H9 (cell line): ENCODE data around the gene TYSND1. TPM values are rescaled to one million over a fixed set of nuclear protein-coding genes. Genes with fewer than 3 reads are reported as not detected.

Experiments
- DNase-seq: peaks from one replicate; pipeline ENCODE4 v3.0.0-alpha.2; 2017
- H2AFZ ChIP-seq: one replicate; pipeline ENCODE4 v1.6.1; 2013; ENCODE audit warnings: mild to moderate bottlenecking, low read length, control low read depth, moderate library complexity
- H2AK5ac ChIP-seq: 2 replicates; pipeline ENCODE4 v1.6.1; 2013; ENCODE audit warnings: low read length, control low read depth, mixed read lengths; ENCODE audit not compliant: insufficient read length
- H2BK120ac ChIP-seq: one replicate; pipeline ENCODE4 v1.6.1; 2013; ENCODE audit warnings: low read depth, mild to moderate bottlenecking, low read length, control low read depth, inconsistent platforms; ENCODE audit not compliant: poor library complexity, severe bottlenecking
- H2BK12ac ChIP-seq: 2 replicates; pipeline ENCODE4 v1.6.1; 2013; ENCODE audit warnings: low read length, control low read depth, mixed read lengths, low read depth; ENCODE audit not compliant: insufficient read length
- H2BK15ac ChIP-seq: 2 replicates; pipeline ENCODE4 v1.6.1; 2013; ENCODE audit warnings: low read depth, low read length, control low read depth
- H2BK20ac ChIP-seq: one replicate; pipeline ENCODE4 v1.6.1; 2013; ENCODE audit warnings: low read depth, mild to moderate bottlenecking, low read length, control low read depth, inconsistent platforms; ENCODE audit not compliant: poor library complexity, severe bottlenecking
- H2BK5ac ChIP-seq: 2 replicates; pipeline ENCODE4 v1.6.1; 2013; ENCODE audit warnings: low read length, control low read depth, mixed read lengths; ENCODE audit not compliant: insufficient read length
- H3K14ac ChIP-seq: 2 replicates; pipeline ENCODE4 v1.6.1; 2013; ENCODE audit warnings: low read length, control low read depth; ENCODE audit not compliant: insufficient read depth
- H3K18ac ChIP-seq: 2 replicates; pipeline ENCODE4 v1.6.1; 2013; ENCODE audit warnings: low read depth, mild to moderate bottlenecking, mixed read lengths, low read length, control low read depth; ENCODE audit not compliant: insufficient read length
- H3K23ac ChIP-seq: 2 replicates; pipeline ENCODE4 v1.6.1; 2013; ENCODE audit warnings: low read length, control low read depth, mixed read lengths, low read depth; ENCODE audit not compliant: insufficient read length
- H3K23me2 ChIP-seq: 2 replicates; pipeline ENCODE4 v1.6.1; 2013; ENCODE audit warnings: low read depth, mild to moderate bottlenecking, mixed read lengths, low read length, control low read depth; ENCODE audit not compliant: insufficient read length, poor library complexity, severe bottlenecking
- H3K27ac ChIP-seq: 2 replicates; pipeline ENCODE4 v1.5.1; 2013; ENCODE audit warnings: low read length, control low read depth, mixed read lengths, low read depth; ENCODE audit not compliant: insufficient read length
- H3K27me3 ChIP-seq: 2 replicates; pipeline ENCODE4 v1.6.1; 2013; ENCODE audit warnings: low read length, control low read depth, inconsistent platforms; ENCODE audit not compliant: insufficient read depth
- H3K4ac ChIP-seq: 2 replicates; pipeline ENCODE4 v1.6.1; 2013; ENCODE audit warnings: low read depth, mild to moderate bottlenecking, control low read depth, inconsistent platforms, low read length, moderate library complexity
- H3K4me1 ChIP-seq: 2 replicates; pipeline ENCODE4 v1.6.1; 2013; ENCODE audit warnings: low read length, control low read depth, inconsistent platforms; ENCODE audit not compliant: insufficient read depth
- H3K4me2 ChIP-seq: 2 replicates; pipeline ENCODE4 v1.6.1; 2013; ENCODE audit warnings: low read length, control low read depth, mixed read lengths; ENCODE audit not compliant: insufficient read length, insufficient read depth
- H3K56ac ChIP-seq: 2 replicates; pipeline ENCODE4 v1.6.1; 2013; ENCODE audit warnings: low read depth, mild to moderate bottlenecking, mixed read lengths, low read length, control low read depth; ENCODE audit not compliant: insufficient read length
- H3K79me1 ChIP-seq: 2 replicates; pipeline ENCODE4 v1.6.1; 2013; ENCODE audit warnings: low read depth, mild to moderate bottlenecking, moderate library complexity, low read length, control low read depth, inconsistent platforms; ENCODE audit not compliant: insufficient read depth, poor library complexity, severe bottlenecking
- H3K79me2 ChIP-seq: 2 replicates; pipeline ENCODE4 v1.6.1; 2013; ENCODE audit warnings: low read length, control low read depth, inconsistent platforms; ENCODE audit not compliant: insufficient read depth
- H3K9ac ChIP-seq: 2 replicates; pipeline ENCODE4 v1.6.1; 2013; ENCODE audit warnings: low read length, control low read depth, mixed read lengths; ENCODE audit not compliant: insufficient read length; ENCODE audit errors: extremely low read depth
- H3K9me3 ChIP-seq: one replicate; pipeline ENCODE4 v1.6.1; 2013; ENCODE audit warnings: low read depth, low read length, inconsistent platforms; ENCODE audit not compliant: control insufficient read depth
- H3T11ph ChIP-seq: one replicate; pipeline ENCODE4 v1.6.1; 2013; ENCODE audit warnings: mild to moderate bottlenecking, low read length, control low read depth, inconsistent platforms
- H4K20me1 ChIP-seq: one replicate; pipeline ENCODE4 v1.6.1; 2013; ENCODE audit not compliant: control insufficient read depth, insufficient read length, insufficient read depth
- H4K5ac ChIP-seq: 2 replicates; pipeline ENCODE4 v1.6.1; 2013; ENCODE audit warnings: low read depth, mild to moderate bottlenecking, mixed read lengths, low read length, control low read depth; ENCODE audit not compliant: insufficient read length
- H4K8ac ChIP-seq: replicated peaks from 2 replicates; pipeline ENCODE4 v1.6.1; 2013; ENCODE audit warnings: low read length, control low read depth, mixed read lengths, low read depth; ENCODE audit not compliant: insufficient read length
- H4K91ac ChIP-seq: 2 replicates; pipeline ENCODE4 v1.6.1; 2013; ENCODE audit warnings: low read depth, mild to moderate bottlenecking, moderate library complexity, mixed read lengths, low read length, control low read depth; ENCODE audit not compliant: insufficient read length
- H3K27ac Mint-ChIP-seq, 3 experiments: 2 replicates in 2 of 3; 3 replicates in 1 of 3; pipeline ENCODE4 v1.8.0; 2020 to 2021; ENCODE audit warnings: mixed read lengths in 3 of 3, mild to moderate bottlenecking in 1 of 3, moderate library complexity in 1 of 3
- H3K27me3 Mint-ChIP-seq: 2 replicates; pipeline ENCODE4 v1.8.0; 2021; ENCODE audit warnings: low read depth, mild to moderate bottlenecking, moderate library complexity, mixed read lengths
- H3K36me3 Mint-ChIP-seq, 3 experiments: 2 replicates in 2 of 3; 3 replicates in 1 of 3; pipeline ENCODE4 v1.8.0; 2020 to 2021; ENCODE audit warnings: low read depth in 3 of 3, mixed read lengths in 3 of 3; ENCODE audit not compliant: insufficient read depth in 1 of 3
- H3K4me1 Mint-ChIP-seq, 2 experiments: 2 replicates each; pipeline ENCODE4 v1.8.0; 2020; ENCODE audit warnings: mixed read lengths in 2 of 2
- H3K4me3 Mint-ChIP-seq, 2 experiments: 2 replicates in 1 of 2; 3 replicates in 1 of 2; pipeline ENCODE4 v1.8.0; 2020 to 2021; ENCODE audit warnings: mild to moderate bottlenecking in 2 of 2, mixed read lengths in 2 of 2, moderate library complexity in 1 of 2
- H3K9me3 Mint-ChIP-seq, 2 experiments: 2 replicates in 1 of 2; 3 replicates in 1 of 2; pipeline ENCODE4 v1.8.0; 2020; ENCODE audit warnings: mild to moderate bottlenecking in 2 of 2, mixed read lengths in 2 of 2, moderate library complexity in 1 of 2
- CTCF ChIP-seq: fragments of 200-600 bp; sonication (generic); conservative IDR thresholded peaks from 3 replicates; pipeline ENCODE4 v1.8.0; 2021; ENCODE audit warnings: antibody characterized with exemption, mild to moderate bottlenecking
- WGBS: extraction: QIAGEN DNeasy Blood & Tissue Kit; methylation state at CpG from one replicate; pipeline ENCODE4 v1.1.7; 2013; ENCODE audit warnings: missing lambda C conversion rate, low lambda C conversion rate, mixed read lengths; ENCODE audit not compliant: insufficient read length; ENCODE audit errors: extremely low coverage; 5-methylcytosine and 5-hydroxymethylcytosine counted together
- total RNA-seq: library from RNA; stranded (reverse); gene quantifications from 2 replicates; pipeline ENCODE4 v1.2.1, GENCODE V29; 2021

Gene TYSND1
- total RNA-seq, 1 experiment from 2014 or later: 12.8 TPM

- Histone ChIP-seq H3K4me1 (no peaks in the 10 kb centered on the region), H3K79me1 (no peaks in the 10 kb centered on the region), H2BK20ac (no peak overlapping the region), H2BK15ac (no peak overlapping the region), H3K23me2 (no peaks in the 10 kb centered on the region), H2BK120ac (no peak overlapping the region), H4K8ac (no peak overlapping the region), H3K14ac (no peak overlapping the region), H3K9ac (no peak overlapping the region), H2BK5ac (no peak overlapping the region), H3K4me2 (no peak overlapping the region), H3K23ac (no peak overlapping the region), H3K79me2 (no peaks in the 10 kb centered on the region), H3K27ac (no peak overlapping the region), H4K20me1 (no peaks in the 10 kb centered on the region), H3K18ac (no peak overlapping the region), H3K4ac (no peak overlapping the region), H2AK5ac (no peak overlapping the region), H4K5ac (no peak overlapping the region), H3K27me3 (no peaks in the 10 kb centered on the region), H2BK12ac (no peak overlapping the region), H4K91ac (no peak overlapping the region), H3K9me3 (no peaks in the 10 kb centered on the region), H3T11ph (no peak overlapping the region), H2AFZ (no peak overlapping the region), H3K56ac (no peak overlapping the region)
- peaks cover 6 to 9% of the 10 kb centered on the region in 2 experiments; a peak in 3 of 5 replicates for H3K9me3 Mint-ChIP-seq
- H3K27ac Mint-ChIP-seq: no peak overlapping the region
- TF ChIP-seq CTCF: no peak
- no peaks in the 10 kb centered on the region for H3K4me1 Mint-ChIP-seq
- peaks cover 7% of the 10 kb centered on the region for H3K27me3 Mint-ChIP-seq
- H3K36me3 Mint-ChIP-seq: no peaks in the 10 kb centered on the region; a peak in 1 of 7 replicates
- DNase-seq: no peak
- no peak overlapping the region for H3K4me3 Mint-ChIP-seq
- WGBS: no CpG with 5 or more reads among the region's 6 CpGs
Observed at GRCh38 chr10:70176441-70176840, 29.9 kb upstream of the TYSND1 start.
